ENCODE measurements around the gene EVA1A.

EVA1A gene

DNA sequence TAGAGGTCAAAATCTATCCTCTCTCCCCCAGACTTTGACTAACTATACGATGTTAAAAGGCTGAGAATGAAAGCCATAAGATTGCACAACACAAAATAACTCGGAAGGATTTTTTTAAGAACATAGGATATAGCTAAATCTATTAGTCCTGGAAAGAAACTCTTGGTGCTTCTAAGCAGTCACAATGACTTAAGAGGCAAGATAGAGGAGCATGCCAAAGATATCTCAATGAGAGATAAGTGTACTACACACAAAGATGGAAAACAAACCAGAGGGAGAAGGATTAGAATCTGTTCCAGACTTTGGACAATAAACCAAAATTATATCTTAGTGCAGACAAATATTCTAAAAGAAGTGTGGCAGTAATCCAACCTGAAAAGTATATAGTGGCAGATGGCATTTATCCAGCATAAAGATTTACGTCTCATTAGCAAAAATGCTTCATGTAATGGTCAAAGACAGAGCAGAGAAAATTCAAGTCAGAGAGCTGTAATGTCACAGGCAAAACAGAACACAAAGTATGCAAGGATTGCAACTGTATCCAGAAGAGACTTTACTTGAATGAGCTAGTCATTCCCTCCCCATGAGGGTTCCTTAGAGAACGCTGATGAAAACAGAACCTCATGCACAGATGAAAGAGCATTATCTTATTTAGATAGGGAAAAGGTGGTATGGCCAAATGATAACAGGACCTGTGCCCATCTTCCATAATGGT is 28.8 kb upstream of the EVA1A start:
- DNase-seq (ENCODE audit: low spot score), result no peak

DNA sequence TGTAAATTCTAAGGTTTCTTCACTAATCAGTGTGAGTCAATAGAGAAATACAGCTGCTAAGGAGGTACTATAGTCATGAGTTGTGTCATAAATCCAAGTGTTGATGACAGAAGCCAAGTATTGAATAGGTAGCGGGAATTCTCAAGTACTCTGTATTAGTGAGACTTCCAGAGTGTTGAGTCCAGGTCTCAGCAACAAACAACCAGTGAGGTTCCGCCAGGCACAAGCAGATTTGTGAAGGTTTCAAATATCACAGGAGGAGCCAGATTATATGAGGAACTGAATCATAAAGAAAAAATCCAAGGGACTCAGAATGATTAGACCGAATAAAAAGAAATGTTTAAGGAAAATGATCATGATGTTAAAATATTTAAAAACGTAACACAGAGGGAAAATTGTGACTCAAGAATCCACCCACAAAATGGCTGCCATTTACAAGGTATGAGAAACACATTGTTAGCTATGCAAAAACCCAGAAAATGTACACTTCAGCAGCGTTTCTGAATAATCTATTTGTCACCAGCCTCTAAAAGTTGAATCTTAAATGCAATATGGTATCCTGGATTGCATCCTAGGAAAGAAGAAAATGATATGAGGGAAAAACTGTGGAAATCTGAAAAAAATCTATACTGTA is 27.3 kb upstream of the EVA1A start:
- no peak for DNase-seq (ENCODE audit: low spot score)

DNA sequence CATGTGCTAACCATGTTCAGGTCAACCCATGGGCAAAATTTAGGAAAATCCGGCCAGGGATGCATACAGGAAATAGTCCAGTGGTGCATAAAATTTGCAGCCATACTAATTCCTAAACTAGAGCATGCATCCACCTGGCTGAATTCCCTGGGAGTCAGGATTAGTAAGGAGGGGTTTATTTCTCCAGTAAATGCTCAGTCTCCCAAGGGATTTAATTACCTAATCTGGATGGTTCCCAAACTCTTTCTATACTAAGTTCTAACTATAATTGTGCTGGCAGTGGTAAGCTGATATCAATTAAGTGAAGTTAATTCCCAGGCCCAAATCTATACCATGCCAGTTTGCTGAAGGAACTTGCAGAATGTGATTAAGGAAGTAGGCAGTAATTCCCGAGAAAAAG is 26.2 kb upstream of the EVA1A start:
- DNase-seq (ENCODE audit: low spot score), result no peak

GRCh38 chr2:75582840-75583239 is 22.1 kb upstream of the EVA1A start:
- no peak for DNase-seq (ENCODE audit: low spot score)

- DNase-seq (ENCODE audit: low spot score), result no peak
Measured at GRCh38 chr2:75580606-75581005, 19.9 kb upstream of the EVA1A start.

- DNase-seq (ENCODE audit: low spot score), result no peak
Measured at GRCh38 chr2:75580156-75580555, 19.4 kb upstream of the EVA1A start.

DNA sequence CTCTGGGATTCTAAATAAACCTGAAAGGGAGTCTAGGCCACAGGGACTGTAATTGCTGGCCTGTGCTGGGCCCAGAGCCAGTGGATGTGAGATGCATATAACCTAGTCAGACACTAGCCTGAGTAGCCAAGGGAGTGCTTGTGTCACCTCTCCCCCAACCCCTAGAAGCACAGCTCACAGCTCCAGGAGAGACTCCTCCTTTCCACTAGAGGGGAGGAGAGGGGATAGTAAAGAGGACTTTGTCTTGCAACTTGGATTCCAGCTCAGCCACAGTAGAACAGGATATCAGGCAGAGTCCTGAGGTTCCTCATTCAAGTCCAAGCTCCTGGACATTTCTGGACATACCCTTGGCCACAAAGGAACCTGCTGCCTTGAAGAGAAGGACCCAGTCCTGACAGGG is 18.4 kb upstream of the EVA1A start:
- no peak for DNase-seq (ENCODE audit: low spot score)

- no peak for DNase-seq (ENCODE audit: low spot score)
Measured at GRCh38 chr2:75577280-75577679, 16.5 kb upstream of the EVA1A start.

DNA sequence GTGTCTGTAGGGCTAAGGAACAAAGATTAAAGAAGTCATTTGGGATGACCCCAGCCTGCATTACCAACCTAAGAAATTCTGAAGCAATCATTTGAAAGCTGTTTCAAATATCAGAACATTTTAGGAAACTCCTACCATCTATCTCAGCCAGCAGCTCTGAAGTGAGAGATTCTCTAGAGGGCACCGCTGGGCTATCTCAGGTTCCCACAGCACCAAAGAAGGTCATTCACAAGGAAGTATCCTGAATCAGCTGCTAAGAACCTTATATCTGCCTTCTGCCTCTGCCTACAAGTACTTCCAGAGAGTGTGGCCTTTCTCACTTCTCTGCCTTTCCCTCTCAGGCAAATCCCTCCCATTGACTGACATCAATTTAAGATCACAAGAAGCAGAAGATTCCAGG is 13.4 kb upstream of the EVA1A start:
- no peak for DNase-seq (ENCODE audit: low spot score)

- DNase-seq (ENCODE audit: low spot score), result no peak
Measured at GRCh38 chr2:75573145-75573878, 12.6 kb upstream of the EVA1A start.

GRCh38 chr2:75571730-75572430 is 11.1 kb upstream of the EVA1A start:
- DNase-seq (ENCODE audit: low spot score), result no peak

DNA sequence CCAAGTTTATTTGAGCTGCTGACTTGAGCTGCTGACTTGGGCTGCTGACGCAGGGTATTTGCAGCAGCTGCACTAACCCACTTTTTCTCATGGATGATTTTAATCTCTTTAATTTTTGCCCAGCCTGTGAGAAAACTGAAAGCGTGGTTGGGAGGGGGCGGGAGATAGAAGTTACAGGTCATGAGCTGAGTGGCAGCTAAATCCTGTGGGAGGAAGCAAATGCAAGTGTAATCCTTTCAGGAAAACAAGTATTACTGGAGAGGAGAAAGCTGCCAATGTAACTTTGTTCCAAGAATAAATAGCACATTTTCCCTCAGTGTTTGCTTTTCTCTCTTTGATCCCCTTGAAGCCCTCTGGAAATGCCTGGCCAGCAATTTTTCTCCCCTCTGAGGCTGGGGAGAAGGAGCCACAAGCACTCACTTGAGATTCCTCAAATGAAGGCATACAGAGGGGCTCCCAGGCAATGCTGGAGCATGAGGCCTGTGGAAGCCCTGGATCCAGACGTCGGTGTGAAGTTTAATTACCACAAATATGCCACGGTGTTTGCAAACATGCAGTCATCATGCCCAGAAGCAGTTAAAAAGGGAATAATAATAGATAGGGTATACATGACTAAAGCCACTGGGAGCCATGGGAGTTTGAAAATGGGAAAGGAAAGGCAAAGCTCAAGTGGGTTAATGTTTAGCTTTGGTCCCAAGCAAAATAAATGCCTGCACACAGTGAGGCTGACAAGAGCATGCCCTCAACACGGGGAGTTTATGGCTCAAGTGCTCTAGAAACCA is 10.4 kb upstream of the EVA1A start:
- no peak for DNase-seq (ENCODE audit: low spot score)

DNA sequence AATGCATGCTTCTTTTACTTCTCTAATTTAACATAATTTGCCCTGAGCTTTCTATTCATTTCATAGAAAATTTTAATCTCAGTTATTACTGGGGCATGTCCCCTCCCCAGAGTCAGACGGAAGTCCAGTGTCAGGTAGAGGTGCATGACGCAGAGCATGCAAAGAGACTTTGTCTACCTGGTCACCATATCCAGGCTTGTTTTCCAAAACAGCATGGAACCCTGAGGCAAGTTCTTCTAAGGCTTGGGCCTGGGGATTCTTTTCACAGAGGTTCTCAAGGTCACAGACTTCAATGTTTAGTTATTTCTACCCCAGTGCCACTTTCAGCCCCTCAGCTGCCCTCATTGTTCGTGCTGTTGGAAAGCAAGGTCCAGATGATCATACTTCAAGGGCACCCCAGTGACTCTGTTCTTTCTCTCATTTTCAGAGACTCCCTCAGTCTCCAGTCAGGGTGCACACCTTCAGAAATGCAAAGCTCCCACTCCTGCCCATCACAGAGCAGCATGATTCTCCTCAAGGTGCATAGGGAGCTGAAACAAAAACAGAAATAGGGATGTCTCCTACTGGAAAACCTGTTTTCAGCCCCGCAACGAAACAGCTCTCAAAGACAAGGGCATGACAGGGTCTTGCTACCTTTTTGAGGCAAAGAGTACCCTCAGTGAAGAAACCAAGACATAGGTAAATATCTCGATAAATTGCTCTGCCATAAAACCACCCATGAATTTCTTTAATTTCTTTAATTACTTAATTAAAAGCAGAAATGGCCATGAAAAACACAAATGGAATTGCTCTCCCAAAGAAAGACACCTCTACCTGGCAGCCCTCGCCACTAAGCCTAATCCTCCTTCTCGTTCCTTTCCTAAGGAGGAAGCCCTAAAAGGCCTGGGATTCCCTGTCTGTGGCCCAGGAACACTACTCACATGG is 9.5 kb upstream of the EVA1A start:
- no peak for DNase-seq (ENCODE audit: low spot score)

DNA sequence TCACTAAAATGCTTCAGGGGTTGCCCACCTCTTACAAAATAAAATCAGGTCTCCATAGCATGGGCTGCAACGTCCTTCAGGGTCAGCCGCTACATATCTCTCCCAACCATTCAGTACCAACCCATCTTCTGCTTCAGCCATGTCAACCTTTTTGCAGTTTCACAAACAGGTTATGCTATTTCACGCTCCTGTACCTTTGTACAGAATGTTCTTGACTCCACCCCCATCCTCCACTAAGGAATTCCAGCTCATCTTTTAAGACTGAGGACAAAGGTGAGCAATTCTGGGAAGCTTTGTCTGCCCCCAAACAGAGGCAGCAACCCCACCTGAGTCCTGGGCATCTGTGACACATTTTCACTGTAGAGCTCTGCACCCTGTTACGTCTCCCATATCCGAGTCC is 8.8 kb upstream of the EVA1A start:
- DNase-seq (ENCODE audit: low spot score), result no peak

DNA sequence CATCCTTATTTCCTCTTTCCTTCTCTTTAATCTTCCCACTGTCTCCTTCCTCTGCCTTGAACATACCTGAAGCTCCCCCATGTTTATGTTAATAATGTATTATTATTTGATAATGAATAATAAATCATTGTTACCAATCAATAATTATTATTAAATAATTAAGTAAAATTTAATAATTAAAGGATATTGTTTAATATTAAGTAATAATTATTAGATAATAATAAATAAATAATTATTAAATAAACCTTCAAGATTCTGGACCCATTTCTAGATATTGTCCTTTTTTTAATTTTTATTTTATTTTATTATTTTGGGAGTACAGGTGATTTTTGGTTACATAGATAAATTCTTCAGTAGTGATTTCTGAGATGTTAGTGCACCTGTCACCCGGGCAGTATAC is 7.4 kb upstream of the EVA1A start:
- DNase-seq (ENCODE audit: low spot score), result no peak

- DNase-seq (ENCODE audit: low spot score), result no peak
Measured at GRCh38 chr2:75565472-75566462, 5.0 kb upstream of the EVA1A start.

DNA sequence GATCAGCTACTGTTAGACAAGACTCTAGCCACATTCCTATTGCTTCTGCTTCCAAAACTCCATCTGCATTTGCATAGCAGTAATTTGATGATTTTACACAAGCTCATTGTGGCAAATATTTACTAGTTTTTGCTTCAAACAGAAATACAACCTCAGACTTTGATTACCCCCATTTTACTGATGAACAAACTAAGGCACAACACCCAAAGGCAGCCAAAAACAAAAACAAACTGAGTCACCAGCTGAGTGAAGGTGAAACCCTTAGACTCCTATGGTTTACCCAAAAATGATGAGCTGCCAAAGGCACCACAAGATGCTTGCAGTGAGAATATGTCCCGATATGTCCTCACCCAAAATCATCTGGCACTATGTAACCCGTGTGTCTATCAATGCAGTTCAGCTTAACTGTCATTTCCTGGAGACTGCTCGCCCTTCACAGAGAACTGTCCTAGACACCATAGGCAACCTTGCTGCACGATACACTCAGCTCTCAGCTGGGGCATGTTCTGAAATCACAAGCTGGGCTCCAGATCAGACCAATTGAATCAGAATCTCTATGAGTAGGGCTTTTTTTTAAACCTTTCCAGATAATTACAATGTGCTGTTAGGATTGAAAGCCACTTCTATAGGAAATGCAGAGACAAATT is 4.1 kb upstream of the EVA1A start:
- DNase-seq (ENCODE audit: low spot score), result no peak

DNA sequence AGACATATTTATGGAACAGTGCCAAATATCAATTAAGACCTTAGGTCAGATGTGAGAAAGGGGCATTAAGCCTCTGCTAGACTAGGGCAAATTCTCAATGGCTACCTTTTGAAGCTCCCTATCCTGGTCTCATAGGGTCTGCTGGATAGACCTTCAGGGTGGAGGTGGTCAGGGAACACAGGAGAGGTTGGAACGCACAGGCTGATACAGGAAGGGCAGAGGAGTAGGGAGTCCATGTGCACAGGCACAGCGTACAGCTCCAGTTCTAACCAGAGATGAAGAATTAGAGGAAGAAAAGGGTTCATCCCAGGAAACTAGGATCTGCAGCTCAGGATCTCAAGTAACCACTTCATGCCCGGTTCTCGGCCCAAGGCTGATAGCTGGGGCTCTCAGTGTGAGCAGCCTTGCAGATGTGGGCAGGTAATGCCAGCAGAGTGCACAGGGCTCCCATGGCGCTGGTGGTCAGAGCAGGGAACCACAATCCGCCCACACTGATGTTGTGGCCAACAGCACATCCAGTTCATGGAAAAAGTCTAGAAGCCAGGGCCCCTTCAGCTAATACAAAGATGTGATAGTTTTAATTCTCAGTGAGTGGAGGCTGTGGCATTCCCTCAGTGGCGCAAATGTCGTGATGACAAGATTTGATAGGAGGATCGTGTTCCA is 3.4 kb upstream of the EVA1A start:
- no peak for DNase-seq (ENCODE audit: low spot score)

DNA sequence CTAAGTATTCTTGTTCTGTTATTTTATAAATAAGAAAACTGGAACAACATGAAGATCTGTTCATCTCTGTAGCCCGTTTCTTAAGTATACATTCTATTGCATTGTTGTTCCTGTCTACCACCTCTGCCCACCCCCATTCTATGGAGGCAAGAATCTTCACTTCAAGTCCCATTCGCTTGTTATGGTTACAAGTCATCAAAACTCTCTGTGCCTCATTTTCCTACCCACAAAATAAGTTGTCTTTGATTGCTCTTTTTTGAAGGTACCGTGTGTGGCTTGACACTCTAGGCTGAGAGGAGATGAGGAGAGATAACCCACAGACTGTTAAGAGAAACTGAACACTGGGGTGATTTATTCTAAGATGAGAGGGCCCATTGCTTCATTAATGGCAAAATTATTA is 2.9 kb upstream of the EVA1A start:
- DNase-seq (ENCODE audit: low spot score), result no peak

Measured in HuH-7.5 (cell line).